ENCODE measurements around the gene CFL1. TPM values are rescaled to one million over a fixed set of nuclear protein-coding genes. Genes with fewer than 3 reads are reported as not detected.

CFL1 gene
- total and polyA plus RNA-seq, 2 of the 8 experiments (the other 6 are each of a cell fraction or from before 2014, with no cell fraction given): 1,252 to 1,365 TPM

DNA sequence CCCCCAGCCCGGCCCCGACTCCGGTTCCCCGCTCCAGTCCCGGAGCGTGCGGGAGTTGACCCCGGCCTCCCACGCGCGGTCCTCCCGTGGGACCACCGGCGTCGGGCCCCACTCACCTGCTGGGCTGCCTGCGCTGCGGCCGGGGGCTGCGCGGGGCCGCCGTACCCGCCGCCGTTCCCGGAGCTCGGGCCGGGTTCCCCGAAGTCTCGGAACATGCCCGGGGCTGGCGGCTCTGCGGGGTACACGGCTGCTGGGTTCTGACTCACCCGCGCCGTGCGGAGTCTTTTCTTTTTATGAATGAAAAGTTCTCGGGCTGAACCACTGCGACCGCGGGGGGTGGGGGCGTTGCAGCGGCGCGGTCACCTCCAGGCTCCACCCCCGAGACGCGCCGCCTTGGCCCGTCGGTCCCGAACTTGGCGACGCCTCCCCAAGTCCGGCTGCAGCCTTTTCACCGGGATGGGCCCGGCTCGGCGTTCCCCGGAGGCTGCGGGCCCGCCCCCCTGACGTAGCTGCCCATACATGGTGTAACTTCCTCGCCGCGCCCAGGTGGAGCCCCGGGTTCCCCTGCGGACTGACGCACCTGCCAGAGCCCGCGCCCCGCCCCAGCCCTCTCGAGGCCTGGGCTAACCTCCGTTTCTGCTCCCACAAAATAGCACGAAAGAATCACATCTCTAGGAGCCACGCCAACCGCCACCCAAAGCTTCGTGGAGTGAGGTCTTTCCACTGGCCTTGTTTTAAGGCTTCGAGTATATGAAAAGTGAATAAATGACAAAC is 42.3 kb upstream of the CFL1 start, which contains the start of gene FOSL1 (continued):
- TF ChIP-seq POLR2AphosphoS5 (IDR thresholded peaks at IDR 0.05; ENCODE audit: low read depth, low read length) (no peak), HDAC2 (IDR thresholded peaks at IDR 0.05; ENCODE audit: borderline replicate concordance in 1 of 2, low read depth in 2 of 2, low read length in 2 of 2) (no peak; a peak in 1 of 4 replicates), TAF1 (IDR thresholded peaks at IDR 0.05; ENCODE audit: low read depth, low read length) (peak; percentile 84), GABPA (IDR thresholded peaks at IDR 0.05; ENCODE audit: borderline replicate concordance, insufficient read depth, low read length) (no peak), CREB1 (IDR thresholded peaks at IDR 0.05) (peak; percentile 87), POLR2A (IDR thresholded peaks at IDR 0.05; ENCODE audit: control extremely low read depth in 1 of 2, low read depth in 2 of 2, low read length in 2 of 2) (peak in 1 of 2 experiments; percentile 61; a peak in 2 of 3 replicates), RAD21 (IDR thresholded peaks at IDR 0.05 in 1 of 2, conservative IDR thresholded peaks at IDR 0.05 in 1 of 2; ENCODE audit: low read depth in 2 of 2, low read length in 2 of 2) (no peak), SIN3A (conservative IDR thresholded peaks at IDR 0.05 in 1 of 2, IDR thresholded peaks at IDR 0.05 in 1 of 2; ENCODE audit: low read depth in 1 of 2, low read length in 2 of 2) (peak in 1 of 2 experiments; percentile 57; a peak in 1 of 4 replicates), SUZ12 (IDR thresholded peaks at IDR 0.05; ENCODE audit: low read length) (no peak), CBX5 (IDR thresholded peaks at IDR 0.05; ENCODE audit: low read depth, low read length) (no peak), BRCA1 (IDR thresholded peaks at IDR 0.05; ENCODE audit: low read depth, low read length) (no peak), NRF1 (IDR thresholded peaks at IDR 0.05; ENCODE audit: low read depth, low read length) (no peak), KDM1A (IDR thresholded peaks at IDR 0.05; ENCODE audit: borderline replicate concordance, low read length) (no peak), ZNF274 (IDR thresholded peaks at IDR 0.05; ENCODE audit: borderline replicate concordance, extremely low read depth, low read length) (no peak), TCF12 (IDR thresholded peaks at IDR 0.05; ENCODE audit: low read depth, low read length) (no peak), CBX8 (IDR thresholded peaks at IDR 0.05; ENCODE audit: borderline replicate concordance, low read depth, low read length) (no peak), YY1 (IDR thresholded peaks at IDR 0.05; ENCODE audit: low read depth, low read length) (no peak), RFX5 (IDR thresholded peaks at IDR 0.05; ENCODE audit: borderline replicate concordance, low read depth, low read length) (no peak), MAFK (IDR thresholded peaks at IDR 0.05; ENCODE audit: low read depth, low read length) (no peak), EGR1 (IDR thresholded peaks at IDR 0.05; ENCODE audit: borderline replicate concordance, low read depth, low read length) (no peak), TEAD4 (IDR thresholded peaks at IDR 0.05; ENCODE audit: low read depth, low read length) (no peak)
- TF ChIP-seq, protein P1, sequence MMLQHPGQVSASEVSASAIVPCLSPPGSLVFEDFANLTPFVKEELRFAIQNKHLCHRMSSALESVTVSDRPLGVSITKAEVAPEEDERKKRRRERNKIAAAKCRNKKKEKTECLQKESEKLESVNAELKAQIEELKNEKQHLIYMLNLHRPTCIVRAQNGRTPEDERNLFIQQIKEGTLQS (IDR thresholded peaks at IDR 0.05; ENCODE audit: insufficient read depth, low read depth, low read length): no peak
- TF ChIP-seq, protein P2, sequence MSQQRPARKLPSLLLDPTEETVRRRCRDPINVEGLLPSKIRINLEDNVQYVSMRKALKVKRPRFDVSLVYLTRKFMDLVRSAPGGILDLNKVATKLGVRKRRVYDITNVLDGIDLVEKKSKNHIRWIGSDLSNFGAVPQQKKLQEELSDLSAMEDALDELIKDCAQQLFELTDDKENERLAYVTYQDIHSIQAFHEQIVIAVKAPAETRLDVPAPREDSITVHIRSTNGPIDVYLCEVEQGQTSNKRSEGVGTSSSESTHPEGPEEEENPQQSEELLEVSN (IDR thresholded peaks at IDR 0.05): peak; percentile 92

Measured in H1 (cell line).